Fibroblast of lung (primary cell): ENCODE results near the gene ID3. TPM values are rescaled to one million over a fixed set of nuclear protein-coding genes. Genes with fewer than 3 reads are reported as not detected.

ENCODE experiments used
- DNase-seq, 2 donors: peaks; one replicate each; pipeline versions ENCODE4 v3.0.0 to v3.0.0-alpha.2; 2010; ENCODE audit warnings: low read depth in 2 of 2
- H2AFZ ChIP-seq: 2 replicates; pipeline ENCODE4 v1.5.1; 2012; ENCODE audit warnings: low read length, control low read depth, inconsistent platforms
- H3K27ac ChIP-seq: 2 replicates; pipeline ENCODE4 v1.5.1; 2011; ENCODE audit warnings: low read length, control low read depth; ENCODE audit not compliant: insufficient read depth
- H3K27me3 ChIP-seq: 2 replicates; pipeline ENCODE4 v1.5.1; 2011; ENCODE audit warnings: mild to moderate bottlenecking, low read length; ENCODE audit not compliant: control insufficient read depth, insufficient read depth
- H3K36me3 ChIP-seq: 2 replicates; pipeline ENCODE4 v1.5.1; 2011; ENCODE audit warnings: low read length; ENCODE audit not compliant: control insufficient read depth, insufficient read depth
- H3K4me1 ChIP-seq: 2 replicates; pipeline ENCODE4 v1.5.1; 2011; ENCODE audit warnings: low read length; ENCODE audit not compliant: control insufficient read depth, insufficient read depth; ENCODE audit errors: extremely low read depth
- H3K4me2 ChIP-seq: 2 replicates; pipeline ENCODE4 v1.5.1; 2011; ENCODE audit warnings: low read length, control low read depth; ENCODE audit not compliant: insufficient read depth; ENCODE audit errors: extremely low read depth
- H3K4me3 ChIP-seq, 4 experiments: fragments of 200-600 bp in 1 of 4; sonication (generic) in 1 of 4; replicated peaks in 1 of 4; 2 replicates each; pipeline ENCODE4 v1.5.1; 2011 to 2016; ENCODE audit warnings: low read length in 4 of 4, low read depth in 3 of 4, mild to moderate bottlenecking in 3 of 4, control low read depth in 2 of 4, inconsistent platforms in 1 of 4, mixed read lengths in 1 of 4; ENCODE audit not compliant: insufficient read depth in 1 of 4; ENCODE audit errors: control extremely low read depth in 1 of 4
- H3K79me2 ChIP-seq: 2 replicates; pipeline ENCODE4 v1.5.1; 2012; ENCODE audit warnings: mild to moderate bottlenecking, low read length, inconsistent platforms; ENCODE audit not compliant: control insufficient read depth, insufficient read depth
- H3K9ac ChIP-seq: 2 replicates; pipeline ENCODE4 v1.5.1; 2011; ENCODE audit warnings: mild to moderate bottlenecking, low read length, control low read depth; ENCODE audit not compliant: insufficient read depth
- H3K9me3 ChIP-seq: 2 replicates; pipeline ENCODE4 v1.5.1; 2012; ENCODE audit warnings: low read depth, low read length; ENCODE audit not compliant: control insufficient read depth, insufficient read depth
- H4K20me1 ChIP-seq: 2 replicates; pipeline ENCODE4 v1.5.1; 2011; ENCODE audit warnings: low read length; ENCODE audit not compliant: control insufficient read depth, insufficient read depth; ENCODE audit errors: extremely low read depth
- CTCF ChIP-seq, 2 donors: IDR thresholded peaks in 1 of 2; conservative IDR thresholded peaks in 1 of 2; 1 replicate in 1 of 2; 2 replicates in 1 of 2; pipeline ENCODE4 v1.5.1; 2011 to 2012; ENCODE audit warnings: low read length in 2 of 2, control low read depth in 1 of 2, inconsistent platforms in 1 of 2, low read depth in 1 of 2, mild to moderate bottlenecking in 1 of 2
- EZH2 ChIP-seq: IDR thresholded peaks from 2 replicates; pipeline ENCODE4 v1.5.1; 2012; ENCODE audit warnings: low read length, control low read depth, mild to moderate bottlenecking; ENCODE audit errors: missing control alignments
- polyA plus RNA-seq, 2 donors: library from polyadenylated mRNA; depleted of rRNA in 1 of 2; stranded (reverse) in 1 of 2; unstranded in 1 of 2; fragments of >200 nt; gene quantifications; 2 replicates each; pipeline ENCODE4 v1.2.1, GENCODE V29; 2011 to 2012; ENCODE audit warnings: missing spikeins in 1 of 2
- total RNA-seq: library from RNA; depleted of rRNA; stranded (reverse); fragments of >200 nt; gene quantifications from 2 replicates; pipeline ENCODE4 v1.2.1, GENCODE V29; 2014

ID3 gene
- total and polyA plus RNA-seq, 2 donors (not counting 1 experiment from before 2014, with no cell fraction given): 9.9 to 23.0 TPM

DNA sequence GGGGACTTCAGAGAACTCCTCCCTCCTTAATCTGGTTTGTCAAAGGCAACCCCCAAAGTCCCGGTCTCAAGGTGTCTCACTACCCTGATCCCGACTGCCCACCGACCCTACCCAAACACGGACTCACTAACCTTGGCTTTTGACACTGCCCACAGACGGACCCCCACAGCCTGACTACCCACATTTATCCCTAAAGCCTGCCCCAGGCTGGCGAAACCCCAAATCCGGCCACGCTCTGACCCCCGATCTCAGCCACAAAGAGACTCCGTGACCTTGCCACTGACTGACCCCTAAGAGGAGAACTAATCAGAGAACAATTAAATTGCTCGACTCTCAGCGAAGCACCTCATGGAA lies 5.2 kb downstream of the ID3 start:
- Histone ChIP-seq H3K9ac (peak overlapping the region; percentile 76), H3K4me2 (peak overlapping the region; percentile 85), H3K4me1 (peaks cover 16% of the 10 kb centered on the region), H3K36me3 (no peaks in the 10 kb centered on the region), H3K4me3 (peak overlapping the region in 3 of 4 experiments; percentile 23 to 59 (median 26)), H3K9me3 (no peaks in the 10 kb centered on the region), H2AFZ (no peak overlapping the region), H3K79me2 (peaks cover 13% of the 10 kb centered on the region), H3K27me3 (no peaks in the 10 kb centered on the region), H4K20me1 (no peaks in the 10 kb centered on the region), H3K27ac (peak overlapping the region; percentile 89)
- TF ChIP-seq CTCF (conservative IDR thresholded peaks at IDR 0.05 in 1 of 2, IDR thresholded peaks at IDR 0.05 in 1 of 2; ENCODE audit: low read depth in 1 of 2, low read length in 2 of 2) (no peak), EZH2 (no peak)
- no peak for DNase-seq

DNA sequence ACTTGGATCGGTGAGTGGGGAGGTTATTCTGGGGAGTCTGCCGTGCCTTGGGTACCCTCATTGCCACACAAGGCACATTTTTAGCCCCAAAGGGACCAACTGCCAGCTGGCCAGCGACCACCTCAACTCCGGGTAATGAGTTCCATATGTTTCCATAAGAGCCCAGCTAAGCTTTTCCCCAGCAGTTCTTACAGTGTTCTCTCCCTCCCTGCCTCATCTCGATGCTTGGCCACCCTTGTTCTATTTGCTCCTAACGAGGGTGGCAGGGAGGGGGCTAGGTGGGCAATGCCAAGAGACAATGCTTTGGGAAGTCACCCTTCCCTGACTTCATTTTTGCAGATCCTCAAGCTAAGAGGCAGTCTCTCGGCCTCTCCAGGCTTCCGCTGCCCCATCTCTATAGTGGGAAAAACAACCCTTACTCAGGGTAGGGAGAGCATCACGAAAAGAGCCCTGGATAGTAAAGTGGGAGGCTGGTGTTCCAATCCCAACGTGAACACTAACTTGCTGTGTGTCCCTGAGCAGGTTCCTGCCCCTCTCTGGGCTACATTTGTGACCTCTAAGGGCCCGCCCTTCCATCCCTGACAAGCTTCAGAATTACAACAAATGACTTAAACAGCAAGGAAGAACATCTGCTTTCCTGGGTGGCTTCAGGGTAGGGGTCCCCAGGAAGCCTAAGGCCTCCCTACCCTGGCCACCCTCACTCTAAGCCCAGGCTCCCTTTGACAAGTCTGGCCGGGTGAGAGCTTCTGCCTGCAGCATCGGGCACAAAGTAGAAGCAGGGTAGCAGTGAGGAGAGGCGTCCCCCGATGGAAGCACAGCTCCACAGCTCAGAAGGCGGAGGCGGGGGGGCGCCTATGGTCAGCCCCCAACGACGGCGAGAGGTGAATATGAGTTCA lies 5.8 kb downstream of the ID3 start:
- Histone ChIP-seq H2AFZ (no peak overlapping the region), H3K27me3 (no peaks in the 10 kb centered on the region), H3K4me2 (no peak overlapping the region), H3K9me3 (no peaks in the 10 kb centered on the region), H3K9ac (no peak overlapping the region), H3K79me2 (peaks cover 6% of the 10 kb centered on the region), H4K20me1 (no peaks in the 10 kb centered on the region), H3K4me1 (peaks cover 22% of the 10 kb centered on the region), H3K4me3 (no peak overlapping the region), H3K27ac (no peak overlapping the region), H3K36me3 (no peaks in the 10 kb centered on the region)
- DNase-seq: no peak
- TF ChIP-seq CTCF (conservative IDR thresholded peaks at IDR 0.05 in 1 of 2, IDR thresholded peaks at IDR 0.05 in 1 of 2; ENCODE audit: low read depth in 1 of 2, low read length in 2 of 2) (no peak), EZH2 (no peak)

GRCh38 chr1:23551849-23552248 lies 7.5 kb downstream of the ID3 start:
- no peak overlapping the region for H3K4me2 ChIP-seq
- TF ChIP-seq CTCF (conservative IDR thresholded peaks at IDR 0.05 in 1 of 2, IDR thresholded peaks at IDR 0.05 in 1 of 2; ENCODE audit: low read depth in 1 of 2, low read length in 2 of 2) (no peak), EZH2 (no peak)
- no peak overlapping the region for H3K27ac ChIP-seq
- H3K9ac ChIP-seq: no peak overlapping the region
- H3K9me3 ChIP-seq: no peaks in the 10 kb centered on the region
- H4K20me1 ChIP-seq: no peaks in the 10 kb centered on the region
- peaks cover 22% of the 10 kb centered on the region for H3K4me1 ChIP-seq
- DNase-seq: no peak
- H2AFZ ChIP-seq: no peak overlapping the region
- H3K36me3 ChIP-seq: no peaks in the 10 kb centered on the region
- H3K4me3 ChIP-seq: no peak overlapping the region
- no peaks in the 10 kb centered on the region for H3K79me2 ChIP-seq
- H3K27me3 ChIP-seq: no peaks in the 10 kb centered on the region
